DOHH2 (cell line): ENCODE measurements around the gene NOXA1.
A peak's percentile ranks its signal among the peaks of the same experiment; 100 is the strongest.

Experiments used
- H3F3A ChIP-seq: fragments of 200-600 bp; sonication (generic), shearing (Covaris generic); 2 replicates; pipeline ENCODE4 v1.6.0; 2016; ENCODE audit warnings: antibody characterized with exemption, mild to moderate bottlenecking; ENCODE audit not compliant: control insufficient read depth, insufficient read depth
- H3K27ac ChIP-seq: fragments of 200-600 bp; sonication (generic); 2 replicates; pipeline ENCODE4 v1.5.1; 2014; ENCODE audit warnings: low read depth, mild to moderate bottlenecking, low read length, moderate library complexity
- H3K27me3 ChIP-seq: fragments of 200-600 bp; sonication (generic); 2 replicates; pipeline ENCODE4 v1.6.1; 2014; ENCODE audit warnings: mild to moderate bottlenecking, low read length, mixed read lengths; ENCODE audit not compliant: control insufficient read depth
- H3K36me3 ChIP-seq: fragments of 200-600 bp; sonication (generic); 2 replicates; pipeline ENCODE4 v1.6.1; 2014; ENCODE audit warnings: mild to moderate bottlenecking, low read length, moderate library complexity, mixed read lengths; ENCODE audit not compliant: control insufficient read depth
- H3K4me1 ChIP-seq: fragments of 200-600 bp; sonication (generic); 2 replicates; pipeline ENCODE4 v1.6.1; 2014; ENCODE audit warnings: mild to moderate bottlenecking, low read length, mixed read lengths; ENCODE audit not compliant: control insufficient read depth
- H3K4me2 ChIP-seq: fragments of 200-600 bp; sonication (generic); 2 replicates; pipeline ENCODE4 v1.6.0; 2014; ENCODE audit warnings: mild to moderate bottlenecking, low read length, moderate library complexity
- H3K4me3 ChIP-seq: fragments of 200-600 bp; sonication (generic); 2 replicates; pipeline ENCODE4 v1.5.1; 2014; ENCODE audit warnings: mild to moderate bottlenecking, low read length, mixed read lengths
- H3K79me2 ChIP-seq: fragments of 200-600 bp; sonication (generic); 2 replicates; pipeline ENCODE4 v1.6.1; 2014; ENCODE audit warnings: mild to moderate bottlenecking, low read length, mixed read lengths; ENCODE audit not compliant: control insufficient read depth
- H3K9me2 ChIP-seq: fragments of 200-600 bp; sonication (generic); replicated peaks from 2 replicates; pipeline ENCODE4 v1.6.1; 2014; ENCODE audit warnings: mild to moderate bottlenecking, low read length, mixed read lengths; ENCODE audit not compliant: control insufficient read depth
- H3K9me3 ChIP-seq: fragments of 200-600 bp; sonication (generic); 2 replicates; pipeline ENCODE4 v1.6.1; 2014; ENCODE audit warnings: antibody characterized with exemption, low read length, mixed read lengths; ENCODE audit not compliant: control insufficient read depth, insufficient read depth
- H4K20me1 ChIP-seq: fragments of 200-600 bp; sonication (generic); 2 replicates; pipeline ENCODE4 v1.6.0; 2014; ENCODE audit warnings: low read depth, mild to moderate bottlenecking, antibody characterized with exemption, low read length, moderate library complexity; ENCODE audit not compliant: control insufficient read depth, insufficient read depth
- CTCF ChIP-seq: fragments of 200-600 bp; sonication (generic); IDR thresholded peaks from one replicate; pipeline ENCODE4 v1.5.1; 2014; ENCODE audit warnings: antibody characterized with exemption, mild to moderate bottlenecking, low read depth, low read length; ENCODE audit not compliant: poor library complexity, severe bottlenecking
- EZH2phosphoT487 ChIP-seq: fragments of 200-600 bp; sonication (generic); IDR thresholded peaks from 2 replicates; pipeline ENCODE4 v1.6.1; 2017; ENCODE audit warnings: borderline replicate concordance, mild to moderate bottlenecking, antibody characterized with exemption, low read length, moderate library complexity, mixed read lengths

The NOXA1 gene

GRCh38 chr9:137460363-137461315 is 37.4 kb downstream of the NOXA1 start:
- H4K20me1 ChIP-seq, result no peaks in the 10 kb centered on the region; the same call in 1 of the 2 replicates
- H3K27me3 ChIP-seq, result no peaks in the 10 kb centered on the region
- H3K79me2 ChIP-seq, result peaks cover 20% of the 10 kb centered on the region
- H3K4me3 ChIP-seq, result peak overlapping the region; percentile 88
- TF ChIP-seq EZH2phosphoT487, result no peak
- TF ChIP-seq CTCF, result no peak
- peaks cover 31% of the 10 kb centered on the region for H3K36me3 ChIP-seq
- no peaks in the 10 kb centered on the region for H3F3A ChIP-seq
- H3K9me2 ChIP-seq, result no peaks in the 10 kb centered on the region
- peak overlapping the region; percentile 62 for H3K4me2 ChIP-seq
- peaks cover 72% of the 10 kb centered on the region for H3K4me1 ChIP-seq
- H3K9me3 ChIP-seq, result no peaks in the 10 kb centered on the region
- H3K27ac ChIP-seq, result peak overlapping the region; percentile 82; the same call in 1 of the 2 replicates

GRCh38 chr9:137461316-137461662 is 38.1 kb downstream of the NOXA1 start:
- no peak for TF ChIP-seq CTCF
- no peak for TF ChIP-seq EZH2phosphoT487
- H3K4me3 ChIP-seq, result peak overlapping the region; percentile 78
- no peaks in the 10 kb centered on the region for H3F3A ChIP-seq
- peaks cover 65% of the 10 kb centered on the region for H3K4me1 ChIP-seq
- no peaks in the 10 kb centered on the region for H3K27me3 ChIP-seq
- peaks cover 24% of the 10 kb centered on the region for H3K36me3 ChIP-seq
- H3K79me2 ChIP-seq, result peaks cover 20% of the 10 kb centered on the region
- peak overlapping the region; percentile 62 for H3K4me2 ChIP-seq
- H3K9me2 ChIP-seq, result no peaks in the 10 kb centered on the region
- no peaks in the 10 kb centered on the region for H3K9me3 ChIP-seq
- H4K20me1 ChIP-seq, result no peaks in the 10 kb centered on the region; the same call in 1 of the 2 replicates
- peak overlapping the region; percentile 82 for H3K27ac ChIP-seq

- peak; percentile 49 for TF ChIP-seq CTCF
- no peak for TF ChIP-seq EZH2phosphoT487
- Histone ChIP-seq H3K79me2 (peaks cover 20% of the 10 kb centered on the region), H3F3A (no peaks in the 10 kb centered on the region), H3K4me1 (peaks cover 60% of the 10 kb centered on the region), H3K9me3 (no peaks in the 10 kb centered on the region), H3K9me2 (no peaks in the 10 kb centered on the region), H4K20me1 (no peaks in the 10 kb centered on the region; the same call in 1 of the 2 replicates), H3K4me3 (peak overlapping the region; percentile 78), H3K36me3 (peaks cover 19% of the 10 kb centered on the region), H3K4me2 (peak overlapping the region; percentile 62), H3K27me3 (no peaks in the 10 kb centered on the region), H3K27ac (peak overlapping the region; percentile 82)
Observed at GRCh38 chr9:137461663-137462395, 38.6 kb downstream of the NOXA1 start.
